HG02840 (cell line): ENCODE measurements around the gene C1QL4.
"Not testable (repeated sequence)": the region's sequence is repeated elsewhere in the genome, so short reads cannot be mapped to it uniquely, and the experiment has no call there.

Source experiments
- ATAC-seq: cut with Tn5 transposase; IDR thresholded peaks from one replicate; pipeline ENCODE4 v1.9.1; 2021; ENCODE audit warnings: mild to moderate bottlenecking, moderate library complexity, moderate number of reproducible peaks; ENCODE audit not compliant: unreplicated experiment, low FRiP score

C1QL4 gene

GRCh38 chr12:49283541-49284429 lies 53.2 kb downstream of the C1QL4 start:
- ATAC-seq: no peak

DNA sequence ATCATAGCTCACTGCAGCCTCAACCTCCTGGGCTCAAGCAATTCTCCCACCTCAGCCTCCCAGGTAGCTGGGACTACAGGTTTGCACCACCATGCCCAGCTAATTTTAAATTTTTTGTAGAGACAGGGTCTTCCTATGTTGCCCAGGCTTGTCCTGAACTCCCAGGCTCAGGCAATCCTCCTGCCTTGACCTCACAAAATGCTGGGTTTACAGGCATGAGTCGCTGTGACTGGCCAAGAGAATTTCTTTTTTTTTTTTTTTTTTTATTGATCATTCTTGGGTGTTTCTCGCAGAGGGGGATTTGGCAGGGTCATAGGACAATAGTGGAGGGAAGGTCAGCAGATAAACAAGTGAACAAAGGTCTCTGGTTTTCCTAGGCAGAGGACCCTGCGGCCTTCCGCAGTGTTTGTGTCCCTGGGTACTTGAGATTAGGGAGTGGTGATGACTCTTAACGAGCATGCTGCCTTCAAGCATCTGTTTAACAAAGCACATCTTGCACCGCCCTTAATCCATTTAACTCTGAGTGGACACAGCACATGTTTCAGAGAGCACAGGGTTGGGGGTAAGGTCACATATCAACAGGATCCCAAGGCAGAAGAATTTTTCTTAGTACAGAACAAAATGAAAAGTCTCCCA lies 54.1 kb downstream of the C1QL4 start:
- ATAC-seq: not testable (repeated sequence)
